Measurements from ENCODE around the gene CCDC194. TPM values are rescaled to one million over a fixed set of nuclear protein-coding genes. Genes with fewer than 3 reads are reported as not detected.

Gene CCDC194
- total RNA-seq, 1 experiment from 2014 or later = not detected

GRCh38 chr19:17391371-17392151, 2.4 kb downstream of the CCDC194 start:
- no peaks in the 10 kb centered on the region for H4K20me1 ChIP-seq (ENCODE audit: insufficient read depth)
- RAD21 ChIA-PET (ENCODE audit: low non-redundant PET in 1 of 2, low total read pairs in 2 of 2, uncharacterized antibody in 2 of 2, unreplicated experiment in 2 of 2) = interaction anchor here in 1 of 2 experiments (0.7 kb wide), 1 partner anchor 44 kb away, joined by 6 read pairs; no protein-coding TSS in a partner anchor
- H3K36me3 ChIP-seq (ENCODE audit: control insufficient read depth in 1 of 2, insufficient read depth in 2 of 2, low read length in 2 of 2) = no peaks in the 10 kb centered on the region
- H3K9me3 ChIP-seq (ENCODE audit: control insufficient read depth in 1 of 2, insufficient read depth in 1 of 2, low read depth in 1 of 2, low read length in 2 of 2) = no peaks in the 10 kb centered on the region
- ATAC-seq = peak; percentile 33; the same call in 1 of the 2 replicates
- BruUV-seq (replicated peaks) = TSS peak; percentile 76
- peak overlapping the region; percentile 35; the same call in 1 of the 2 replicates for H3K9ac ChIP-seq (ENCODE audit: low read length)
- no peaks in the 10 kb centered on the region for H3K9me2 ChIP-seq (ENCODE audit: insufficient read depth)
- peak overlapping the region; percentile 75 for H3K4me2 ChIP-seq (ENCODE audit: low read length)
- intact Hi-C loops (cut with micrococcal nuclease) = loop anchor here (1.0 kb wide), 1 partner anchor 75 kb away; no protein-coding TSS in a partner anchor
- peak overlapping the region; percentile 40 to 55 for H3K4me3 ChIP-seq (replicated peaks in 1 of 2; ENCODE audit: low read depth in 1 of 2, low read length in 2 of 2)
- no peak overlapping the region for H3K27ac ChIP-seq (ENCODE audit: low read depth, low read length)
- peak overlapping the region; percentile 44 for H2AFZ ChIP-seq (ENCODE audit: low read depth, low read length, poor library complexity, severe bottlenecking)
- H3K4me1 ChIP-seq (ENCODE audit: control insufficient read depth in 1 of 2, insufficient read depth in 2 of 2, low read length in 2 of 2) = peaks cover 11 to 32% of the 10 kb centered on the region in 2 experiments
- CTCF ChIA-PET = interaction anchor here (0.6 to 1.5 kb wide), 6 partner anchors 27 to 214 kb away, joined by 3 to 9 read pairs (median 3); partner anchors contain the start of gene MVB12A
- POLR2A ChIA-PET = no interaction called here
- no peaks in the 10 kb centered on the region for H3K79me2 ChIP-seq (ENCODE audit: insufficient read depth, low read length)
- no peaks in the 10 kb centered on the region for H3K27me3 ChIP-seq (ENCODE audit: insufficient read depth, low read length)
- DNase-seq (ENCODE audit: low read depth, low spot score) = no peak
- TF ChIP-seq MAX (IDR thresholded peaks at IDR 0.05) = peak; percentile 0; the same call in 1 of the 2 replicates
- no peak for TF ChIP-seq TCF7L2 (IDR thresholded peaks at IDR 0.05; ENCODE audit: borderline replicate concordance, extremely low read depth, insufficient read depth, insufficient read length)
- no peak for TF ChIP-seq ELF1 (IDR thresholded peaks at IDR 0.05; ENCODE audit: borderline replicate concordance, low read depth)
- TF ChIP-seq EZH2phosphoT487 (IDR thresholded peaks at IDR 0.05; ENCODE audit: borderline replicate concordance) = no peak
- TF ChIP-seq POLR2A (IDR thresholded peaks at IDR 0.05; ENCODE audit: borderline replicate concordance, extremely low read depth, insufficient read depth, insufficient read length) = no peak
- TF ChIP-seq FOSL1 (IDR thresholded peaks at IDR 0.05; ENCODE audit: low read depth) = no peak

Data from HCT116 (cell line).